Heart left ventricle (tissue), 16 donors: Measurements from ENCODE around the gene CHKA. TPM values are rescaled to one million over a fixed set of nuclear protein-coding genes. Genes with fewer than 3 reads are reported as not detected.

ENCODE experiments used
- ATAC-seq, 4 donors: fragments of 200-7000 bp; cut with Tn5 transposase; one replicate each; pipeline ENCODE4 v1.9.1; 2020 to 2022; ENCODE audit warnings: moderate library complexity in 4 of 4, mild to moderate bottlenecking in 3 of 4, moderate number of reproducible peaks in 1 of 4
- DNase-seq, 5 donors: peaks; one replicate each; pipeline ENCODE4 v3.0.0-alpha.2; 2020
- H3K27ac ChIP-seq, 12 donors: fragments of 200-600 bp; sonication (generic) in 4 of 12; one replicate each; pipeline versions ENCODE4 v1.5.0 to v1.8.0; 2016 to 2022; ENCODE audit warnings: mild to moderate bottlenecking in 2 of 12
- H3K27me3 ChIP-seq, 9 donors: fragments of 200-600 bp; sonication (generic) in 2 of 9; one replicate each; pipeline versions ENCODE4 v1.5.1 to v1.8.0; 2016 to 2022; ENCODE audit warnings: mild to moderate bottlenecking in 3 of 9
- H3K36me3 ChIP-seq, 9 donors: fragments of 200-600 bp; sonication (generic) in 2 of 9; one replicate each; pipeline versions ENCODE4 v1.5.0 to v1.8.0; 2018 to 2022; ENCODE audit warnings: mild to moderate bottlenecking in 2 of 9
- H3K4me1 ChIP-seq, 12 donors: fragments of 200-600 bp; sonication (generic) in 4 of 12; one replicate each; pipeline versions ENCODE4 v1.5.0 to v1.8.0; 2016 to 2022; ENCODE audit warnings: mild to moderate bottlenecking in 3 of 12
- H3K4me3 ChIP-seq, 12 donors: fragments of 200-600 bp; sonication (generic) in 4 of 12; one replicate each; pipeline versions ENCODE4 v1.5.0 to v1.8.0; 2017 to 2022; ENCODE audit warnings: mild to moderate bottlenecking in 9 of 12, moderate library complexity in 4 of 12
- H3K9me3 ChIP-seq, 12 donors: fragments of 200-600 bp; sonication (generic) in 4 of 12; one replicate each; pipeline versions ENCODE4 v1.5.0 to v1.8.0; 2016 to 2022; ENCODE audit warnings: mild to moderate bottlenecking in 1 of 12
- CTCF ChIP-seq, 12 donors: fragments of 200-600 bp; sonication (generic) in 4 of 12; IDR thresholded peaks; one replicate each; pipeline versions ENCODE4 v1.5.0 to v1.8.0; 2018 to 2022; ENCODE audit warnings: antibody characterized with exemption in 12 of 12, mild to moderate bottlenecking in 5 of 12
- POLR2A ChIP-seq, 2 donors: fragments of 450-650 bp; IDR thresholded peaks; one replicate each; pipeline ENCODE4 v1.6.1; 2017; ENCODE audit warnings: antibody characterized with exemption in 2 of 2, mild to moderate bottlenecking in 2 of 2, moderate library complexity in 2 of 2
- WGBS, 4 donors: extraction: QIAGEN DNeasy Blood & Tissue Kit in 2 of 4; methylation state at CpG; one replicate each; pipeline versions ENCODE4 v1.1.5 to v1.1.7; 2013 to 2018; 5-methylcytosine and 5-hydroxymethylcytosine counted together
- intact Hi-C, 10 donors: fragments of 100-400 bp; cut with DNase I; formaldehyde crosslinking; loops; one replicate each; pipeline versions ENCODE4 v1.11.1 to v1.14.2; 2022
- polyA plus RNA-seq, 2 donors: library from polyadenylated mRNA; stranded (reverse); fragments of 200-250 nt; gene quantifications; one replicate each; pipeline ENCODE4 v1.2.3, GENCODE V29; 2013
- total RNA-seq, 9 donors: library from RNA; depleted of rRNA in 2 of 9; stranded (reverse); fragments of >200 nt in 2 of 9; fragmentation: NEBNext Ultra II Directional in 3 of 9; extraction: Animal tissue kit (Norgen Biotek cat#: 25700) in 3 of 9; gene quantifications; one replicate each; pipeline versions ENCODE4 v1.1.0 to v1.2.4, GENCODE V29; 2016 to 2023
- donor health status: ischemic (EF 13 %, LVEDD 7.1; RV severe dilation, severe dysfunction).
- donor health status: healthy with polysubstance abuse.
- donor health status: DM: no; HTN: yes; CAD: no.
- donor health status: DM: no; HTN: no; CAD: no.
- donor health status: ischemic (EF 25% LVEDD 6.9; RV normal size, moderate dysfunction).
- donor health status: ischemic (EF 25% LVEDD 5.7; RV mildly dilated, moderate dysfunction).
- donor health status: healthy.
- donor health status: DM: yes; HTN: yes; CAD: no.
- donor health status: ischemic (EF 35%, LVEDD 5.7; RV mildly dilated, moderate dysfunction).
- donor health status: nonischemic (EF 11% LVEDD 7.7; RV severe dilation, severe dysfunction).
- donor health status: DM: yes; HTN: yes; CAD: no.
- donor health status: PGD.
- donor health status: ischemic (EF 29% LVEDD 5.4; RV normal size, mild dysfunction).
- donor health status: nonischemic (EF 23%, LVEDD 6.1; RV moderate dilation, normal function).

Gene CHKA
- total and polyA plus RNA-seq, 11 donors, result 6.1 to 22.9 (median 9.1) TPM

GRCh38 chr11:68166969-68167368 is 45.8 kb upstream of the CHKA start:
- TF ChIP-seq CTCF (IDR thresholded peaks at IDR 0.05) (no peak), POLR2A (IDR thresholded peaks at IDR 0.05) (no peak)
- DNase-seq (no peak), ATAC-seq (no peak)
- H3K27ac ChIP-seq, result no peak overlapping the region
- peaks cover 0 to 99% (median 92%) of the 10 kb centered on the region in 9 donors for H3K36me3 ChIP-seq
- H3K9me3 ChIP-seq, result no peaks in the 10 kb centered on the region
- H3K4me1 ChIP-seq, result no peaks in the 10 kb centered on the region
- intact Hi-C loops, result no loop called here
- WGBS, 4 donors, result 72 to 81% (median 74%) methylated on average over 4 of the region's 4 CpGs
- no peak overlapping the region for H3K4me3 ChIP-seq
- no peaks in the 10 kb centered on the region for H3K27me3 ChIP-seq

GRCh38 chr11:68165601-68166000 is 44.4 kb upstream of the CHKA start:
- no peaks in the 10 kb centered on the region for H3K9me3 ChIP-seq
- intact Hi-C loops, result no loop called here
- no peaks in the 10 kb centered on the region for H3K4me1 ChIP-seq
- peaks cover 0 to 90% (median 88%) of the 10 kb centered on the region in 9 donors for H3K36me3 ChIP-seq
- TF ChIP-seq POLR2A (IDR thresholded peaks at IDR 0.05), result no peak
- TF ChIP-seq CTCF (IDR thresholded peaks at IDR 0.05), result no peak
- H3K27me3 ChIP-seq, result no peaks in the 10 kb centered on the region
- DNase-seq (no peak), ATAC-seq (no peak)
- no peak overlapping the region for H3K4me3 ChIP-seq
- no peak overlapping the region for H3K27ac ChIP-seq
- WGBS, 4 donors, result 89 to 93% (median 90%) methylated on average over 4 of the region's 4 CpGs

- ATAC-seq, result no peak
- no peak for TF ChIP-seq POLR2A (IDR thresholded peaks at IDR 0.05)
- TF ChIP-seq CTCF (IDR thresholded peaks at IDR 0.05), result no peak
- H3K9me3 ChIP-seq, result no peaks in the 10 kb centered on the region
- H3K36me3 ChIP-seq, result peaks cover 0 to 80% (median 78%) of the 10 kb centered on the region in 9 donors
- DNase-seq, result no peak
- no peak overlapping the region for H3K27ac ChIP-seq
- no peak overlapping the region for H3K4me3 ChIP-seq
- 94 to 98% (median 97%) methylated on average over 2 of the region's 2 CpGs for WGBS, 4 donors
- no peaks in the 10 kb centered on the region for H3K4me1 ChIP-seq
- intact Hi-C loops, result no loop called here
- H3K27me3 ChIP-seq, result no peaks in the 10 kb centered on the region
These were observed 43.2 kb upstream of the CHKA start for GRCh38 chr11:68164437-68164836.

- Histone ChIP-seq H3K4me3 (no peak overlapping the region), H3K27ac (no peak overlapping the region), H3K4me1 (no peaks in the 10 kb centered on the region), H3K36me3 (peaks cover 0 to 80% (median 75%) of the 10 kb centered on the region in 9 donors), H3K27me3 (no peaks in the 10 kb centered on the region), H3K9me3 (no peaks in the 10 kb centered on the region)
- TF ChIP-seq POLR2A (IDR thresholded peaks at IDR 0.05) (no peak), CTCF (IDR thresholded peaks at IDR 0.05) (no peak)
- DNase-seq (no peak), ATAC-seq (no peak)
- intact Hi-C loops, result no loop called here
- WGBS, 4 donors, result 87 to 95% (median 91%) methylated on average over 11 of the region's 11 CpGs
These were observed 42.5 kb upstream of the CHKA start for GRCh38 chr11:68163691-68164090.
